Sigmoid colon (tissue), 7 donors: Measurements from ENCODE around the gene SLC15A3. TPM values are rescaled to one million over a fixed set of nuclear protein-coding genes. Genes with fewer than 3 reads are reported as not detected.

ENCODE experiments used
- DNase-seq: peaks from one replicate; pipeline ENCODE4 v3.0.0-alpha.2; 2019
- H3K27ac ChIP-seq, 4 donors: fragments of 200-600 bp; sonication (generic); one replicate each; pipeline ENCODE4 v1.5.1; 2016 to 2019; ENCODE audit warnings: mild to moderate bottlenecking in 1 of 4
- H3K27me3 ChIP-seq, 3 donors: fragments of 200-600 bp; sonication (generic); one replicate each; pipeline ENCODE4 v1.5.1; 2019; ENCODE audit warnings: mild to moderate bottlenecking in 1 of 3
- H3K36me3 ChIP-seq, 4 donors: fragments of 200-600 bp; sonication (generic); one replicate each; pipeline ENCODE4 v1.5.1; 2016 to 2019
- H3K4me1 ChIP-seq, 4 donors: fragments of 200-600 bp; sonication (generic); one replicate each; pipeline ENCODE4 v1.5.1; 2017 to 2019
- H3K4me3 ChIP-seq, 4 donors: fragments of 200-600 bp; sonication (generic); one replicate each; pipeline ENCODE4 v1.5.1; 2017 to 2019; ENCODE audit warnings: mild to moderate bottlenecking in 2 of 4, moderate library complexity in 1 of 4
- H3K9me3 ChIP-seq, 4 donors: fragments of 200-600 bp in 3 of 4; sonication (generic) in 3 of 4; one replicate each; pipeline versions ENCODE4 v1.5.1 to v1.6.1; 2013 to 2019
- EP300 ChIP-seq, 4 donors: sonication (generic); formaldehyde crosslinking; IDR thresholded peaks; one replicate each; pipeline ENCODE4 v1.6.1; 2017; ENCODE audit warnings: antibody characterized with exemption in 4 of 4
- POLR2A ChIP-seq, 2 donors: fragments of 450-650 bp; IDR thresholded peaks; one replicate each; pipeline ENCODE4 v1.6.1; 2016; ENCODE audit warnings: antibody characterized with exemption in 2 of 2, mild to moderate bottlenecking in 2 of 2, moderate library complexity in 2 of 2
- POLR2AphosphoS5 ChIP-seq, 4 donors: sonication (generic); formaldehyde crosslinking; IDR thresholded peaks; one replicate each; pipeline ENCODE4 v1.6.1; 2017; ENCODE audit warnings: antibody characterized with exemption in 4 of 4
- WGBS, 2 donors: extraction: QIAGEN DNeasy Blood & Tissue Kit; methylation state at CpG; one replicate each; pipeline ENCODE4 v1.1.7; 2013; 5-methylcytosine and 5-hydroxymethylcytosine counted together
- intact Hi-C: fragments of 100-400 bp; cut with DNase I; formaldehyde crosslinking; loops from one replicate; pipeline ENCODE4 v1.15.1; 2023
- polyA plus RNA-seq, 3 donors: library from polyadenylated mRNA; stranded (reverse); fragments of 200-250 nt; gene quantifications; one replicate each; pipeline ENCODE4 v1.2.3, GENCODE V29; 2013
- small RNA-seq, 3 donors: library from RNA; depleted of rRNA; stranded (forward); fragments of <200 nt; gene quantifications; one replicate each; pipeline ENCODE3, GENCODE V24; 2016
- total RNA-seq, 4 donors: library from RNA; depleted of rRNA; stranded (reverse); fragments of >200 nt; gene quantifications; one replicate each; pipeline ENCODE4 v1.1.0, GENCODE V29; 2016
- TF ChIP-seq, protein P1 (sequence below), 4 experiments: fragments of 450-650 bp in 3 of 4; fragments of 200-600 bp in 1 of 4; IDR thresholded peaks; one replicate each; pipeline ENCODE4 v1.5.1; 2016 to 2019; ENCODE audit warnings: antibody characterized with exemption in 4 of 4, mild to moderate bottlenecking in 3 of 4, moderate library complexity in 2 of 4
- donor health status: healthy with polysubstance abuse.
- donor health status: Bipolar disorder and iron deficiency.
- donor health status: healthy.

Gene SLC15A3
- total and polyA plus RNA-seq, 7 donors: 12.8 to 43.9 (median 21.3) TPM

DNA sequence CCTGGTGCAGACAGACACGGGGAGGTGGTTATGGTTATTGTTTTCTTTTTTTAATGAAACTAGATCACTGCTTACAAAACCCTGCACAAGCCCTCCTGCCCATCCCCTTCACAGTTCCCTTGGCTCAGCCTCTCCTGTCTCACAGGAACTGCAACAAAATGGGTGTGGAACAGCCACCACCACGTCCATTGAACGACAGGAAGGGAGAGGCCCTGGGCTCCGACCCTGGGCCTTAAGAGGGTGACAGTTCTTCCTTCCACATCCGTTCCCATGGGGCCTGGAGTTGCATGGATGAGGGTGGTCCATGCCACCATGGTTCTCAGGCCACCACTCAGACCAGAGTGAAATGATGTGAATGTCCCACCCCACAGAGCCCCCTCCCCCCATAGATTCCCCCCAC is 61.3 kb downstream of the SLC15A3 start:
- 46 to 59% methylated on average over 5 of the region's 5 CpGs for WGBS, 2 donors
- Histone ChIP-seq H3K9me3 (no peaks in the 10 kb centered on the region), H3K27ac (no peak overlapping the region), H3K27me3 (no peaks in the 10 kb centered on the region), H3K4me3 (no peak overlapping the region), H3K36me3 (peaks cover 6 to 58% (median 18%) of the 10 kb centered on the region in 4 donors), H3K4me1 (no peaks in the 10 kb centered on the region)
- intact Hi-C loops: no loop called here
- no peak for DNase-seq
- TF ChIP-seq POLR2AphosphoS5 (IDR thresholded peaks at IDR 0.05): no peak
- TF ChIP-seq, protein P1, sequence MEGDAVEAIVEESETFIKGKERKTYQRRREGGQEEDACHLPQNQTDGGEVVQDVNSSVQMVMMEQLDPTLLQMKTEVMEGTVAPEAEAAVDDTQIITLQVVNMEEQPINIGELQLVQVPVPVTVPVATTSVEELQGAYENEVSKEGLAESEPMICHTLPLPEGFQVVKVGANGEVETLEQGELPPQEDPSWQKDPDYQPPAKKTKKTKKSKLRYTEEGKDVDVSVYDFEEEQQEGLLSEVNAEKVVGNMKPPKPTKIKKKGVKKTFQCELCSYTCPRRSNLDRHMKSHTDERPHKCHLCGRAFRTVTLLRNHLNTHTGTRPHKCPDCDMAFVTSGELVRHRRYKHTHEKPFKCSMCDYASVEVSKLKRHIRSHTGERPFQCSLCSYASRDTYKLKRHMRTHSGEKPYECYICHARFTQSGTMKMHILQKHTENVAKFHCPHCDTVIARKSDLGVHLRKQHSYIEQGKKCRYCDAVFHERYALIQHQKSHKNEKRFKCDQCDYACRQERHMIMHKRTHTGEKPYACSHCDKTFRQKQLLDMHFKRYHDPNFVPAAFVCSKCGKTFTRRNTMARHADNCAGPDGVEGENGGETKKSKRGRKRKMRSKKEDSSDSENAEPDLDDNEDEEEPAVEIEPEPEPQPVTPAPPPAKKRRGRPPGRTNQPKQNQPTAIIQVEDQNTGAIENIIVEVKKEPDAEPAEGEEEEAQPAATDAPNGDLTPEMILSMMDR (IDR thresholded peaks at IDR 0.05): no peak

DNA sequence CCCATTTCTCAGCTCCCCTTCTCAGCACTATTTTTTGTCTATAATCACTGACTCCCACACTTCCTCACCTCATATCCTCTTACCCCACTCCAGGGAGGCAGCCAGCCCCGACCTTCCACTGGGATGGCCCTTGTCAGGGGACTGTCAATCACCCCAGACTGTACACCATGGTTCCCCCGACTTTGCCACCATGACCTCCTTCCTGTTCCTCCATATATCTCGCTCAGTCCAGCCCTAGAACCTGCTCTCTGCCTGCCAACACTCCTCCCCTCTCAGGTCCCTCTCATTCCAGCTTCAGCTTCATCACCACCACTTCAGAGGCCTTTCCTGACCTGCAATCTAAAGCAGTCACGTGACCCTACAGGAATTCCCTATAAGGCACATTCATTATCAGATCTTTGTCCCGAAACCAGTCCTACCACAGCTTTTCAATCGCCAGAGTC is 62.1 kb downstream of the SLC15A3 start:
- Histone ChIP-seq H3K4me1 (no peaks in the 10 kb centered on the region), H3K27ac (no peak overlapping the region), H3K9me3 (no peaks in the 10 kb centered on the region), H3K27me3 (no peaks in the 10 kb centered on the region), H3K4me3 (no peak overlapping the region), H3K36me3 (peaks cover 3 to 50% (median 10%) of the 10 kb centered on the region in 4 donors)
- 51 to 55% methylated on average over 6 of the region's 6 CpGs for WGBS, 2 donors
- intact Hi-C loops: no loop called here
- DNase-seq: no peak
- TF ChIP-seq POLR2AphosphoS5 (IDR thresholded peaks at IDR 0.05) (no peak), POLR2A (IDR thresholded peaks at IDR 0.05) (no peak), EP300 (IDR thresholded peaks at IDR 0.05) (no peak)
- TF ChIP-seq, protein P1 (IDR thresholded peaks at IDR 0.05): no peak

DNA sequence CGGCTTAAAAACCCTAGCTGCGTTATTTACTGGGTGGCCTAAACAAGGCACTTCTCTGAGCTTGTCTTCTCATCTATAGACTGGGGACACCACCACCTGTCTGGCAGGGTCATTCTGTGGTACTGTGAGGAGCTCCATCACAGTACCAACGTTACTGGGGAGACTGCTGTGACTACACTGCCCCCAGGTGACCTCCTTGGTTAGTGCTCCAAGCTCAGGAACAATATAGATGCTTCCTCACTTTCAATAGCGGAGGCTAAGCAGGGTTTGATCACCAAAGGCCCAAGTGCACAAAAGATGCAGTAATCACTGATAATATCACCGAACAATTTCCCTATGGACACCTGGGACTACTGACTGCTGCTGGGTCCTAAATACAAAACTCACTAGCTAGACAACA is 64.4 kb downstream of the SLC15A3 start:
- H3K27ac ChIP-seq: no peak overlapping the region
- H3K9me3 ChIP-seq: no peaks in the 10 kb centered on the region
- H3K36me3 ChIP-seq: peaks cover 0 to 28% (median 4%) of the 10 kb centered on the region in 4 donors
- no peaks in the 10 kb centered on the region for H3K27me3 ChIP-seq
- TF ChIP-seq EP300 (IDR thresholded peaks at IDR 0.05) (no peak), POLR2AphosphoS5 (IDR thresholded peaks at IDR 0.05) (no peak)
- TF ChIP-seq, protein P1 (IDR thresholded peaks at IDR 0.05): peak in 2 of 4 experiments; percentile 27 to 28
- 38 to 61% methylated on average over 5 of the region's 5 CpGs for WGBS, 2 donors
- no peak for DNase-seq
- intact Hi-C loops: no loop called here
- no peak overlapping the region for H3K4me3 ChIP-seq
- H3K4me1 ChIP-seq: no peaks in the 10 kb centered on the region

Small RNA genes lying within 50 kb of the gene (small RNA-seq; reads per million reads assigned to genes)
- 0 reads per million in 3 donors for gene RNU6-933P

Other genes with a start within 250 kb of the SLC15A3 start
- gene MS4A18, start 227.5 kb downstream of the SLC15A3 start, total RNA-seq: not detected
- gene MS4A18, start 227.5 kb downstream of the SLC15A3 start, polyA plus RNA-seq: under 1 TPM in 1 of 3 donors, not detected in 2; 0.10 TPM
- not detected for gene MS4A15, start 195.3 kb downstream of the SLC15A3 start, total RNA-seq
- gene MS4A15, start 195.3 kb downstream of the SLC15A3 start, polyA plus RNA-seq: under 1 TPM in 1 of 3 donors, not detected in 2; 0.04 TPM
- not detected for gene MS4A10, start 166.8 kb downstream of the SLC15A3 start, total RNA-seq
- not detected for gene MS4A10, start 166.8 kb downstream of the SLC15A3 start, polyA plus RNA-seq
- gene CCDC86, start 110.1 kb downstream of the SLC15A3 start, total RNA-seq: 10 to 100 TPM in 2 of 4 donors, 1 to 10 TPM in 2; 8.6 to 12.0 (median 10.8) TPM
- 10 to 100 TPM in 1 of 3 donors, 1 to 10 TPM in 2; 4.8 to 24.0 (median 9.0) TPM for gene CCDC86, start 110.1 kb downstream of the SLC15A3 start, polyA plus RNA-seq
- under 1 TPM in 3 of 4 donors, not detected in 1; 0.27 to 0.83 (median 0.71) TPM for gene PTGDR2, start 96.2 kb downstream of the SLC15A3 start, total RNA-seq
- 1 to 10 TPM in 2 of 3 donors, under 1 TPM in 1; 0.60 to 2.2 (median 1.4) TPM for gene PTGDR2, start 96.2 kb downstream of the SLC15A3 start, polyA plus RNA-seq
- gene ZP1, start 84.6 kb downstream of the SLC15A3 start, total RNA-seq: not detected
- under 1 TPM in 1 of 3 donors, not detected in 2; 0.15 TPM for gene ZP1, start 84.6 kb downstream of the SLC15A3 start, polyA plus RNA-seq
- gene PRPF19, start 45.6 kb downstream of the SLC15A3 start, total RNA-seq: 10 to 100 TPM; 37.1 to 52.5 (median 38.9) TPM
- 10 to 100 TPM; 41.2 to 92.3 (median 42.0) TPM for gene PRPF19, start 45.6 kb downstream of the SLC15A3 start, polyA plus RNA-seq
- gene TMEM109, start 38.0 kb downstream of the SLC15A3 start, total RNA-seq: 100 to 1,000 TPM in 2 of 4 donors, 10 to 100 TPM in 2; 86.2 to 115 (median 98.4) TPM
- 10 to 100 TPM; 16.2 to 57.7 (median 17.3) TPM for gene TMEM109, start 38.0 kb downstream of the SLC15A3 start, polyA plus RNA-seq
- 10 to 100 TPM in 1 of 4 donors, 1 to 10 TPM in 2, under 1 TPM in 1; 0.49 to 17.4 (median 2.9) TPM for gene TMEM132A, start 27.7 kb downstream of the SLC15A3 start, total RNA-seq
- 1 to 10 TPM in 2 of 3 donors, under 1 TPM in 1; 0.60 to 8.5 (median 2.3) TPM for gene TMEM132A, start 27.7 kb downstream of the SLC15A3 start, polyA plus RNA-seq
- gene CD6, start 19.5 kb upstream of the SLC15A3 start, total RNA-seq: 1 to 10 TPM in 2 of 4 donors, under 1 TPM in 1, not detected in 1; 0.81 to 1.9 (median 1.2) TPM
- gene CD6, start 19.5 kb upstream of the SLC15A3 start, polyA plus RNA-seq: 10 to 100 TPM in 1 of 3 donors, under 1 TPM in 2; under 0.01 to 14.1 (median 0.23) TPM
- under 1 TPM in 2 of 4 donors, not detected in 2; 0.54 to 0.55 TPM for gene CD5, start 150.3 kb upstream of the SLC15A3 start, total RNA-seq
- 10 to 100 TPM in 1 of 3 donors, under 1 TPM in 2; 0.23 to 12.3 (median 0.60) TPM for gene CD5, start 150.3 kb upstream of the SLC15A3 start, polyA plus RNA-seq
- 10 to 100 TPM in 3 of 4 donors, 1 to 10 TPM in 1; 8.6 to 25.4 (median 18.5) TPM for gene VPS37C, start 209.2 kb upstream of the SLC15A3 start, total RNA-seq
- 10 to 100 TPM; 16.9 to 19.3 (median 18.6) TPM for gene VPS37C, start 209.2 kb upstream of the SLC15A3 start, polyA plus RNA-seq